Cardiac muscle cell (in vitro differentiated cells and primary cell): ENCODE data around the gene ATP5PF. TPM values are rescaled to one million over a fixed set of nuclear protein-coding genes. Genes with fewer than 3 reads are reported as not detected.

Experiments
- DNase-seq, 2 donors: peaks; one replicate each; pipeline versions ENCODE4 v3.0.0 to v3.0.0-alpha.2; 2010 to 2017; ENCODE audit warnings: low read depth in 1 of 2, low spot score in 1 of 2
- H3K27ac ChIP-seq: fragments of 200-600 bp; sonication (generic); 2 replicates; pipeline ENCODE4 v1.5.1; 2016
- H3K27me3 ChIP-seq: fragments of 200-600 bp; sonication (generic); 2 replicates; pipeline ENCODE4 v1.6.0; 2016; ENCODE audit warnings: control low read depth
- H3K36me3 ChIP-seq: fragments of 200-600 bp; sonication (generic); 2 replicates; pipeline ENCODE4 v1.5.1; 2016; ENCODE audit warnings: control low read depth
- H3K4me1 ChIP-seq: fragments of 200-600 bp; sonication (generic); 2 replicates; pipeline ENCODE4 v1.8.1; 2017; ENCODE audit warnings: low read depth, mild to moderate bottlenecking, mixed run types
- H3K4me3 ChIP-seq: fragments of 200-600 bp; sonication (generic); 2 replicates; pipeline ENCODE4 v1.5.1; 2016; ENCODE audit warnings: mild to moderate bottlenecking
- H3K9me3 ChIP-seq: fragments of 200-600 bp; sonication (generic); 2 replicates; pipeline ENCODE4 v1.5.1; 2017; ENCODE audit warnings: low read depth, mild to moderate bottlenecking, control low read depth
- polyA plus RNA-seq: library from polyadenylated mRNA; unstranded; fragments of >200 nt; fragmentation: Nextera tagmentation; extraction: Ambion mirVana; gene quantifications from 2 replicates; pipeline ENCODE4 v1.2.1, GENCODE V29; 2016
- total RNA-seq: library from RNA; depleted of rRNA; stranded (reverse); fragments of >200 nt; gene quantifications from 2 replicates; pipeline ENCODE4 v1.2.3, GENCODE V29; 2016
- TF ChIP-seq, protein P1 (sequence below): IDR thresholded peaks from 2 replicates; pipeline ENCODE4 v1.5.1; 2012; ENCODE audit warnings: low read depth, mild to moderate bottlenecking, low read length

ATP5PF gene
- total and polyA plus RNA-seq, 2 experiments from 2014 or later: 252 to 1,079 TPM

DNA sequence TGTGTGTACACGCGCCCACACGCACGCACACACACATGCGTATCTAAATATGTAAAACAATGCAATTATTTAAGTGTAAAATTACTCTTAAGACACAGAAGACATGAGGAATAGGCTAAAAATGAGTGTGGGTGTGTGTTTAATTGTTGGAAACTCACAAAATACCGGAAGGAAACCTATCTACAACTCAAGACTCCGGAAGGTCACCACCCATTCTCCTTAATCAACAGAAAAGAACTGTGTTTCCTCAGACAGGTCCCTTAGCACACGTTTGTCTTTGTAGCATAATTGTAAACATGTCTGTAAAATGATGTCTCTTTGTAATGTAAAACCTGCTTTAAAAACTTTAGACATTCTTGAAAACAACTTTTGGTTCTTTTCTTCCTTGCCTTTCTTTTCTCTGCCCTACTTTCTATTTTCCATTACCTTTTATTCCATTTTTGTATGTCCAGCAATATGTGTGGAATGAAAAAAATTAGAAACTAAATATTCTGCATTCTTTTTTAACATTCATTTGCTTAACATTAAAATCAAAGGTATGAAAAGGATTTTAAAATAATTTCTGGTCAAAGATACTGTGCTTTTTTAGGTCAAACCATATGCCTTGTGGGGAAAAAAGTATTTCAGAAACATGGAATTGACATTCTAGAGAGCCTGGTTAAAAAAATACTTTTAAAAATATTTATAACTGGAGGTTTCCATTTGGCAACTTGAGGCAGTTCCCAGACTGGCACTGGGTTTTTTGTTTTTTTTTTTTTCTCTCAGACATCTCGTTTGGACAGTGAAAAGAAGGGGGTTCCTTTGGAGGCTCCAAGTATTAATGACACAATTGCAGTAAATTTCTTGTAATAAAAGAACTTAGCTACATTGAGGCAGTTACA lies 46.2 kb downstream of the ATP5PF start:
- no peaks in the 10 kb centered on the region for H3K9me3 ChIP-seq
- no peak for DNase-seq
- no peaks in the 10 kb centered on the region for H3K27me3 ChIP-seq
- no peaks in the 10 kb centered on the region for H3K4me1 ChIP-seq
- no peak overlapping the region for H3K27ac ChIP-seq
- TF ChIP-seq, protein P1, sequence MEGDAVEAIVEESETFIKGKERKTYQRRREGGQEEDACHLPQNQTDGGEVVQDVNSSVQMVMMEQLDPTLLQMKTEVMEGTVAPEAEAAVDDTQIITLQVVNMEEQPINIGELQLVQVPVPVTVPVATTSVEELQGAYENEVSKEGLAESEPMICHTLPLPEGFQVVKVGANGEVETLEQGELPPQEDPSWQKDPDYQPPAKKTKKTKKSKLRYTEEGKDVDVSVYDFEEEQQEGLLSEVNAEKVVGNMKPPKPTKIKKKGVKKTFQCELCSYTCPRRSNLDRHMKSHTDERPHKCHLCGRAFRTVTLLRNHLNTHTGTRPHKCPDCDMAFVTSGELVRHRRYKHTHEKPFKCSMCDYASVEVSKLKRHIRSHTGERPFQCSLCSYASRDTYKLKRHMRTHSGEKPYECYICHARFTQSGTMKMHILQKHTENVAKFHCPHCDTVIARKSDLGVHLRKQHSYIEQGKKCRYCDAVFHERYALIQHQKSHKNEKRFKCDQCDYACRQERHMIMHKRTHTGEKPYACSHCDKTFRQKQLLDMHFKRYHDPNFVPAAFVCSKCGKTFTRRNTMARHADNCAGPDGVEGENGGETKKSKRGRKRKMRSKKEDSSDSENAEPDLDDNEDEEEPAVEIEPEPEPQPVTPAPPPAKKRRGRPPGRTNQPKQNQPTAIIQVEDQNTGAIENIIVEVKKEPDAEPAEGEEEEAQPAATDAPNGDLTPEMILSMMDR: no peak
- no peaks in the 10 kb centered on the region for H3K36me3 ChIP-seq
- H3K4me3 ChIP-seq: no peak overlapping the region

- TF ChIP-seq, protein P1: no peak
- Histone ChIP-seq H3K9me3 (no peaks in the 10 kb centered on the region), H3K27me3 (no peaks in the 10 kb centered on the region), H3K36me3 (no peaks in the 10 kb centered on the region), H3K4me3 (no peak overlapping the region), H3K4me1 (no peaks in the 10 kb centered on the region), H3K27ac (no peak overlapping the region)
- no peak for DNase-seq
Measured at GRCh38 chr21:25687787-25688186, 46.9 kb downstream of the ATP5PF start.

- no peak for DNase-seq
Measured at GRCh38 chr21:25682382-25682781, 52.3 kb downstream of the ATP5PF start.

GRCh38 chr21:25676451-25676850 lies 58.3 kb downstream of the ATP5PF start:
- H3K27me3 ChIP-seq: no peaks in the 10 kb centered on the region
- H3K27ac ChIP-seq: no peak overlapping the region
- no peak overlapping the region for H3K4me3 ChIP-seq
- DNase-seq: no peak
- H3K4me1 ChIP-seq: no peaks in the 10 kb centered on the region
- H3K9me3 ChIP-seq: no peaks in the 10 kb centered on the region
- H3K36me3 ChIP-seq: no peaks in the 10 kb centered on the region
- TF ChIP-seq, protein P1: no peak

More at GRCh38 chr21:25682382-25682781, 52.3 kb downstream of the ATP5PF start:
- TF ChIP-seq, protein P1: no peak
- no peaks in the 10 kb centered on the region for H3K27me3 ChIP-seq
- H3K4me3 ChIP-seq: no peak overlapping the region
- no peaks in the 10 kb centered on the region for H3K9me3 ChIP-seq
- no peaks in the 10 kb centered on the region for H3K36me3 ChIP-seq
- no peak overlapping the region for H3K27ac ChIP-seq
- H3K4me1 ChIP-seq: no peaks in the 10 kb centered on the region

Other genes starting within 250 kb of the ATP5PF start
- 25.1 and 34.7 TPM in 2 replicates for gene MRPL39, start 127.4 kb downstream of the ATP5PF start, total RNA-seq
- 87.9 and 94.6 TPM in 2 replicates for gene MRPL39, start 127.4 kb downstream of the ATP5PF start, polyA plus RNA-seq
- gene JAM2, start 95.6 kb downstream of the ATP5PF start, total RNA-seq: 0.63 and 1.3 TPM in 2 replicates
- gene JAM2, start 95.6 kb downstream of the ATP5PF start, polyA plus RNA-seq: 1.4 and 3.1 TPM in 2 replicates
- gene GABPA, start 68 bp upstream of the ATP5PF start, total RNA-seq: 18.5 and 18.6 TPM in 2 replicates
- gene GABPA, start 68 bp upstream of the ATP5PF start, polyA plus RNA-seq: 18.3 and 20.4 TPM in 2 replicates